Peyer's patch (tissue), 4 donors: Measurements from ENCODE around the gene RNF114.
"Not testable (repeated sequence)": the region's sequence is repeated elsewhere in the genome, so short reads cannot be mapped to it uniquely, and the experiment has no call there.

Experiments used
- CTCF ChIP-seq, 6 experiments: fragments of 450-650 bp in 4 of 6; fragments of 200-600 bp in 2 of 6; sonication (generic) in 1 of 6; IDR thresholded peaks; one replicate each; pipeline ENCODE4 v1.5.1; 2017 to 2019; ENCODE audit warnings: antibody characterized with exemption in 6 of 6, mild to moderate bottlenecking in 3 of 6, moderate library complexity in 1 of 6
- POLR2A ChIP-seq, 2 donors: fragments of 450-650 bp; IDR thresholded peaks; one replicate each; pipeline ENCODE4 v1.5.1; 2017; ENCODE audit warnings: antibody characterized with exemption in 2 of 2, mild to moderate bottlenecking in 2 of 2, moderate library complexity in 2 of 2

- TF ChIP-seq POLR2A, CTCF (IDR thresholded peaks at IDR 0.05): not testable (repeated sequence)
These were observed 21.1 kb downstream of the RNF114 start for GRCh38 chr20:49957089-49957938.
